Nasal cavity respiratory epithelium epithelial cell of viscerocranial mucosa (primary cell): ENCODE data around the gene RGL3. TPM values are rescaled to one million over a fixed set of nuclear protein-coding genes. Genes with fewer than 3 reads are reported as not detected.

ENCODE experiments used
- total RNA-seq: library from RNA; depleted of rRNA; stranded (reverse); fragments of >200 nt; gene quantifications from 2 replicates; pipeline ENCODE4 v1.2.3, GENCODE V29; 2014

Gene RGL3
- 0.21 TPM in 1 of 2 replicates, not detected in the other for total RNA-seq

DNA sequence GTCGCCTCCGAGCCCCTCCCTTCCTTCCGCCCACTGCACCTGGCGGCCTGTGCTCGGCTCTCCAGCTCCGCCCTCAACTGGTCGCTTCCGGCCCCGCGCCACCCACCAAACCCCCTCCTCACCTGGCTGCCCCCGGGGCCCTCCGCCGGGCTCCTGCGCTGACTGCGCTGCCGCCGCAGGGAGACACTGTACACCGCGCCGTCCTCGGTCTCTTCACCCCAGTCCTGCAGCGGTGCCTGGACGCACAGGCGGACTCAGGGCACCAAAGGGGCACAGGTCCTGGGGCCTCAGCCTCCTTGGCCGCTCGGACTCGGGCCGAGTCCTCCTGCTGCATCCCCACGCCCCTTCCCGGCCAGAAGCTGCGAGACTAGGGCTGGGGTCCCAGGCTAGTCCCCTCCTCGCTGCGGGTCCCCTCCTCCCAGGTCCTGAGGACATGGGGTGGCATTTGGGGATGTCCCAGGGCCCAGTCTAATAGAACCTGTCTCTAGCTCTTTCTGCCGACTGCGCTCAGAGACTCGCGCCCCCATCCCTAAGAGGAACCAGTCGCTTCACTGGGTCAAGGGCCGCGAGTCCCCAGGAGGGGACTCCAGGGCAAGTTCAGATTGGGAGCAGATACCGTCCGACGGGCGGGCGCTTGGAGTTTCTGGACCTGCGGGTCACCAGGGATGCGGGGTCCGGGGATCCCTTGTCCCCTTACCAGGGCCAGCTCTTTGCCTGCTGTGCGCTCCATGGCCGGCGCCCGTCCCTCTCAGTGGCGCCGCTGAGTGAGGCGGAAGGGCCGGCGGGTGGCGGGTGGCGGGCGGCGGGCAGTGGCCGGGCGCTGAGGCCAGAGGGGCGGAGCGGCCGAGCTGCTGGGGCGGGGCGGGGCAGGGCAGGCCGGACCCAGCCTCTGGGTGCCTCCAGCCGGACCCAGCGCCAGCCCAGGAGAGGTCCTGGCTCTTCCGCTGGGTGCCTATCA lies at the start of gene RGL3:
Gene RGL3 (minus strand): TSS at position 766 of the 958 bp plus-strand sequence. CDS start 36 bp downstream, at position 730.

GRCh38 chr19:11435057-11435832 lies 16.1 kb upstream of the RGL3 start, which contains the start of the genes ODAD3 and PRKCSH:
Gene ODAD3, minus strand, starts transcription at chr19:11435121. Its CDS starts 105 bp downstream, at chr19:11435016.
Gene PRKCSH, plus strand, starts transcription at chr19:11435635. Its CDS starts 483 bp downstream, at chr19:11436118.

GRCh38 chr19:11374433-11375142 lies 44.5 kb downstream of the RGL3 start, which contains the start of gene SWSAP1:
Gene SWSAP1, plus strand, starts transcription at chr19:11374666. Its CDS starts 15 bp downstream, at chr19:11374681.

DNA sequence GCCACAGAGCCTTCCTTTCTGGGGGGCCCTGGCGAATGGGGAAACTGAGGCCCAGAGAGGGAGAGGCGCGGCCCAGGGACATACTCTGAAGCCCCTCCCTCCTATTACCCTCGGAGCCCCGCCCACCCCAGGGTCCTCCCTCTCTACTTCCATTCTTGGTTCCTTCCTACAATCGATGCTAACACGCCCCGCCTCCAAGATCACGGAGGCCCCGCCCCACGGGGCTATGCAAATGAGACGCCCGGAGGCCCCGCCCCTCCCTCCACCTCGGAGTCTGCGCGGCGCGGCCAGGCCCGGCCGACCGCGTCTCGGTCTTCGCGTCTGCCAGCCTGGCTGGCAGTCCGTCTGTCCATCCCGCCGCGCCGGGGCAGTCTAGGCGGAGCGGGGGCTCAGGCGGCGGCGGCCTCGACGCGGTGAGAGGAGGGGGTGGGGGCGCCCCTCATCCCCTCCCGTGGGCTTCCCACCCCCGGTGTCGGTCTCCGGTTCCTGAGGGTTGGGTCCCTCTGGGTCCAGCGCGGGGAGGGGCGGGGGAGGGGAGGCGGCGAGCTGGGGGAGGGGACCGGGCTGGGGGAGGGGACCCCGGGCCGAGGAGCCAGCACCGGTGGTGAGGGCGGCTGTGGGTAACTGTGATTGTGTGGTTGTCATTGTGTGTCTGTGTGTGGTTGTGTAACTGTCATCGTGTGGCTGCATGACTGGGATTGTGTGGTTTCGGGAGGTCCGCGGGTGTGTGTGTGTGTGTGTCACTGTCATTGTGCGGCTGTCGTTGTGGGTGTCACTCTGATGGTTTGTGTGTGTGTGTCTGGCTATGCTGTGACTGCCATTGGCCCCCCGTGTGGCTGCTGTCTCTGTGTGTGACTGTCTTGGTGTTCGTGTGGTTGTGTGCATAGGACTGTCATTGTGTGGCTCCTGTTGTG lies 63.7 kb downstream of the RGL3 start, which contains the start of gene PLPPR2:
Gene PLPPR2 (plus strand): TSS at position 273 of the 914 bp plus-strand sequence. CDS start 2,242 bp downstream, outside the sequence.

GRCh38 chr19:11346104-11346940 lies 72.8 kb downstream of the RGL3 start, which contains the start of the genes CCDC159 and TMEM205:
Gene CCDC159, plus strand, starts transcription at chr19:11346519. Its CDS starts 88 bp downstream, at chr19:11346607.
Gene TMEM205, minus strand, starts transcription at chr19:11346268. Its CDS starts 649 bp downstream, at chr19:11345619.

Other genes with a start within 250 kb of the RGL3 start
- 8.2 and 14.7 TPM in 2 replicates for gene KANK2, start 221.8 kb downstream of the RGL3 start, total RNA-seq
- gene ANGPTL8, start 179.7 kb downstream of the RGL3 start, total RNA-seq = not detected in 2 replicates
- 20.2 and 45.5 TPM in 2 replicates for gene DOCK6, start 156.8 kb downstream of the RGL3 start, total RNA-seq
- not detected in 2 replicates for gene TSPAN16, start 123.2 kb downstream of the RGL3 start, total RNA-seq
- gene RAB3D, start 79.7 kb downstream of the RGL3 start, total RNA-seq = 75.5 and 131 TPM in 2 replicates
- gene TMEM205, start 73.0 kb downstream of the RGL3 start, total RNA-seq = 48.2 and 91.9 TPM in 2 replicates
- gene CCDC159, start 72.8 kb downstream of the RGL3 start, total RNA-seq = 4.1 and 10.9 TPM in 2 replicates
- 3.8 and 5.5 TPM in 2 replicates for gene PLPPR2, start 63.9 kb downstream of the RGL3 start, total RNA-seq
- gene SWSAP1, start 44.6 kb downstream of the RGL3 start, total RNA-seq = 0.57 and 0.68 TPM in 2 replicates
- gene EPOR, start 35.0 kb downstream of the RGL3 start, total RNA-seq = 0.68 and 0.71 TPM in 2 replicates
- 0.07 TPM in 1 of 2 replicates, not detected in the other for gene ODAD3, start 15.8 kb upstream of the RGL3 start, total RNA-seq
- gene PRKCSH, start 16.3 kb upstream of the RGL3 start, total RNA-seq = 94.0 and 217 TPM in 2 replicates
- gene ELAVL3, start 61.7 kb upstream of the RGL3 start, total RNA-seq = not detected in 2 replicates
- gene ZNF653, start 86.5 kb upstream of the RGL3 start, total RNA-seq = 4.3 and 4.8 TPM in 2 replicates
- 28.5 and 34.9 TPM in 2 replicates for gene ECSIT, start 109.8 kb upstream of the RGL3 start, total RNA-seq
- 2.3 TPM in 1 of 2 replicates, not detected in the other for gene CNN1, start 119.5 kb upstream of the RGL3 start, total RNA-seq
- gene ELOF1, start 139.9 kb upstream of the RGL3 start, total RNA-seq = 23.3 and 25.6 TPM in 2 replicates
- 8.9 and 52.9 TPM in 2 replicates for gene ACP5, start 158.3 kb upstream of the RGL3 start, total RNA-seq
- 20.8 and 25.8 TPM in 2 replicates for gene ZNF627, start 178.2 kb upstream of the RGL3 start, total RNA-seq